ENCODE results near the gene CPVL.

- TF ChIP-seq, protein P1, sequence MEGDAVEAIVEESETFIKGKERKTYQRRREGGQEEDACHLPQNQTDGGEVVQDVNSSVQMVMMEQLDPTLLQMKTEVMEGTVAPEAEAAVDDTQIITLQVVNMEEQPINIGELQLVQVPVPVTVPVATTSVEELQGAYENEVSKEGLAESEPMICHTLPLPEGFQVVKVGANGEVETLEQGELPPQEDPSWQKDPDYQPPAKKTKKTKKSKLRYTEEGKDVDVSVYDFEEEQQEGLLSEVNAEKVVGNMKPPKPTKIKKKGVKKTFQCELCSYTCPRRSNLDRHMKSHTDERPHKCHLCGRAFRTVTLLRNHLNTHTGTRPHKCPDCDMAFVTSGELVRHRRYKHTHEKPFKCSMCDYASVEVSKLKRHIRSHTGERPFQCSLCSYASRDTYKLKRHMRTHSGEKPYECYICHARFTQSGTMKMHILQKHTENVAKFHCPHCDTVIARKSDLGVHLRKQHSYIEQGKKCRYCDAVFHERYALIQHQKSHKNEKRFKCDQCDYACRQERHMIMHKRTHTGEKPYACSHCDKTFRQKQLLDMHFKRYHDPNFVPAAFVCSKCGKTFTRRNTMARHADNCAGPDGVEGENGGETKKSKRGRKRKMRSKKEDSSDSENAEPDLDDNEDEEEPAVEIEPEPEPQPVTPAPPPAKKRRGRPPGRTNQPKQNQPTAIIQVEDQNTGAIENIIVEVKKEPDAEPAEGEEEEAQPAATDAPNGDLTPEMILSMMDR (IDR thresholded peaks at IDR 0.05 in 8 of 11, conservative IDR thresholded peaks at IDR 0.05 in 3 of 11): no peak
- TF ChIP-seq POLR2A (IDR thresholded peaks at IDR 0.05): no peak
These were observed 19.5 kb downstream of the CPVL start for GRCh38 chr7:29126804-29127203.
